Aorta (tissue), 5 donors: ENCODE results near the gene SF1. TPM values are rescaled to one million over a fixed set of nuclear protein-coding genes. Genes with fewer than 3 reads are reported as not detected.

Experiments
- ATAC-seq: fragments of 200-7000 bp; cut with Tn5 transposase; one replicate; pipeline ENCODE4 v1.9.1; 2022; ENCODE audit warnings: moderate library complexity; ENCODE audit not compliant: low FRiP score
- DNase-seq, 2 donors: peaks; one replicate each; pipeline ENCODE4 v3.0.0-alpha.2; 2020
- H3K27ac ChIP-seq, 2 donors: one replicate each; pipeline ENCODE4 v1.5.1; 2013; ENCODE audit warnings: low read length in 2 of 2, mild to moderate bottlenecking in 2 of 2, moderate library complexity in 2 of 2, control low read depth in 1 of 2, inconsistent platforms in 1 of 2, low read depth in 1 of 2
- H3K27me3 ChIP-seq, 2 donors: one replicate each; pipeline ENCODE4 v1.6.1; 2013; ENCODE audit warnings: control low read depth in 1 of 2, low read length in 1 of 2, mild to moderate bottlenecking in 1 of 2, moderate library complexity in 1 of 2; ENCODE audit not compliant: insufficient read depth in 2 of 2, control insufficient read depth in 1 of 2
- H3K36me3 ChIP-seq, 2 donors: one replicate each; pipeline ENCODE4 v1.6.1; 2013; ENCODE audit warnings: control low read depth in 1 of 2, low read length in 1 of 2, mild to moderate bottlenecking in 1 of 2; ENCODE audit not compliant: insufficient read depth in 2 of 2, control insufficient read depth in 1 of 2
- H3K4me1 ChIP-seq, 2 donors: one replicate each; pipeline ENCODE4 v1.6.1; 2013; ENCODE audit warnings: low read length in 2 of 2, control low read depth in 1 of 2, mild to moderate bottlenecking in 1 of 2, moderate library complexity in 1 of 2; ENCODE audit not compliant: insufficient read depth in 2 of 2, control insufficient read depth in 1 of 2
- H3K4me3 ChIP-seq, 2 donors: one replicate each; pipeline ENCODE4 v1.5.1; 2013; ENCODE audit warnings: low read length in 2 of 2, control low read depth in 1 of 2, mild to moderate bottlenecking in 1 of 2
- H3K9me3 ChIP-seq: one replicate; pipeline ENCODE4 v1.6.1; 2013; ENCODE audit warnings: mild to moderate bottlenecking, low read length; ENCODE audit not compliant: control insufficient read depth
- WGBS, 2 donors: extraction: QIAGEN DNeasy Blood & Tissue Kit; methylation state at CpG; one replicate each; pipeline ENCODE4 v1.1.7; 2013; 5-methylcytosine and 5-hydroxymethylcytosine counted together
- intact Hi-C, 2 donors: fragments of 100-400 bp; cut with DNase I; formaldehyde crosslinking; loops; one replicate each; pipeline versions ENCODE4 v1.14.2 to v1.15.0; 2022
- polyA plus RNA-seq, 2 donors: library from polyadenylated mRNA; stranded (reverse); fragments of 200-250 nt; gene quantifications; one replicate each; pipeline ENCODE4 v1.2.3, GENCODE V29; 2013
- total RNA-seq, 2 donors: library from RNA; stranded (reverse); fragmentation: NEBNext Ultra II Directional; extraction: Animal tissue kit (Norgen Biotek cat#: 25700); gene quantifications; one replicate each; pipeline ENCODE4 v1.2.1, GENCODE V29; 2021
- donor health status: healthy with polysubstance abuse.
- donor health status: Bipolar disorder and iron deficiency.
- donor health status: DM: no; HTN: no; CAD: no.
- donor health status: DM: no; HTN: no; CAD: no.
- donor health status: DM: yes; HTN: yes; CAD: no.

Gene SF1
- total and polyA plus RNA-seq, 4 donors: 46.6 to 322 (median 202) TPM

DNA sequence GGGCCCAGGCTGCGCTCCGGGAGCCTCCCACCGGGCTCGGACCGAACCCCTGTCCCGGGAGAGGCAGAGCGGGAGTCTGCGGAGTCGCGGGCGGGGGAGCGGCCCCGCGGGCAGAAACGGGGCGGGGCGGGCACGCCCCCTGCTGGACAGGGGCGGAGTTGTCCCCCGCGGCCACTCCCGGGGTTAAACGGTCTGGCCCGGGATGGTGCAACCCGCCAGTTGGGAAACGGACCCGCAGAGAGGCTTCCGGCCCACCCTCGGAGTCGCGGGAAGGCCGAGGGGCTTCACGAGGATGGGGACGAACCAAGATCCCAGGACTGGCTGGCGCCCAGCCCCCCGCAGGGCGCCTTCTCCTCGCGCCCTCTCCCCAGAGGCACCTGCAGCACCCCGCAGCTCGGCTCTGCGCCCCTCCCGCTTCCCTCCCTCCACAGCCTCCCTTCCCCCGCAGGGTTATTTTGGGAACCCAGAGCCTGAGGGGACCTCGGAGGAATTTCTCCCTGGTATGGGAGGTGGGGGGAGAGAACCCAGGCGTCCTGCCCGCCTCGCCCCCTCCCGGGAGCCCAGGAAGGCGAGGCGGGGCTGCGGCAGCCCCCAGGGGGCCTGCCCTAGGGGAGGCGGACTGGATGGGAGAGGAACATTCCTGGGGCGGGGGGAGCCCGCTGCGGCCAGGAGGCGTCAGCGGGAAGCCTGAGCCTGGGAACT lies 35.3 kb downstream of the SF1 start:
- DNase-seq: peak; percentile 87 to 94
- H3K4me1 ChIP-seq: no peaks in the 10 kb centered on the region
- H3K9me3 ChIP-seq: no peaks in the 10 kb centered on the region
- H3K4me3 ChIP-seq: peak overlapping the region; percentile 27 to 66
- peak overlapping the region; percentile 1 to 38 for H3K27ac ChIP-seq
- H3K27me3 ChIP-seq: no peaks in the 10 kb centered on the region
- intact Hi-C loops: no loop called here
- H3K36me3 ChIP-seq: no peaks in the 10 kb centered on the region
- ATAC-seq: peak; percentile 81
- WGBS, 2 donors: 0 to 1% methylated on average over 52 to 58 of the region's 58 CpGs

DNA sequence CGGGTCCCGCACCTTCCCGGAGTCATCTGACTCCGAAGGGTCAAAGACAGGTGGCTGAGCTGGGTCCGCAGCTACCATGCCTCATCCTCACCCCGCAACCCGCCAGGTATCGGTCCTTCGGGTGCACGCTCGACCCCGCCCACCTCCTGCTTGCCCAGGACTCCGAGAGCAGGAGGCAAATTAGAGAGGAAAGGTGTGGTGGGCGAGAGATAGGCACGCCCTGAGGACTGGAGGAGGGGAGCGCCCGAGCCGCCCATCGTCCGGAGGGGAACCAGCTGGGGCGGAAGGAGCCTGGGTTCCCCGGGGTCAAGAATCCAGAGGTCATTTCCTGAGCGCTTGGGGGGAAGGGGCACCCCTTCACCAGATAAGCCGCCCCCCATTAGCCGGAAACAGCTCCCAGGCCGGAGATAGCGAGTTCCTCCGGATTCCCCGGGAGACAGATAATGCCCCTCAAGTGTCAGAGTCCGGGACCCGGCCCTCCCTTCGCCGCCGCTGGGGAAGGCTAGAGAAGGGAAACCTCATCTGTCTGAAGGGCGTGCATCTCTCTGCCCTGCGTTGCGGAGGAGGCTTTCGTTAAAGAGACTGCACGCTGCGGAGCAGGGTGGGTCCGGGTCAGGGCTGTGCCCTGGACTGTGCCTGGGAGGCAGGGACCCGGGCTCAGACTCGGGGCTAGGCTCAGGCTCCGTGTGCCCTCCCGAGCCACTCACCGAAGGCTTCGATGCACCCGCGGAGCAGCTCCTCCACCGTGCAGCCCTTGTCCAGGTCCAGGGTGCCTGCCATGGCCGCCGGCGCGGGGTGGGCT lies 36.1 kb downstream of the SF1 start:
- Histone ChIP-seq H3K9me3 (no peaks in the 10 kb centered on the region), H3K27ac (peak overlapping the region in 1 of 2 donors; percentile 19), H3K36me3 (no peaks in the 10 kb centered on the region), H3K4me1 (no peaks in the 10 kb centered on the region), H3K4me3 (peak overlapping the region; percentile 27 to 66), H3K27me3 (no peaks in the 10 kb centered on the region)
- DNase-seq (no peak), ATAC-seq (peak; percentile 0)
- 40 to 42% methylated on average over 52 to 54 of the region's 54 CpGs for WGBS, 2 donors
- intact Hi-C loops: no loop called here

DNA sequence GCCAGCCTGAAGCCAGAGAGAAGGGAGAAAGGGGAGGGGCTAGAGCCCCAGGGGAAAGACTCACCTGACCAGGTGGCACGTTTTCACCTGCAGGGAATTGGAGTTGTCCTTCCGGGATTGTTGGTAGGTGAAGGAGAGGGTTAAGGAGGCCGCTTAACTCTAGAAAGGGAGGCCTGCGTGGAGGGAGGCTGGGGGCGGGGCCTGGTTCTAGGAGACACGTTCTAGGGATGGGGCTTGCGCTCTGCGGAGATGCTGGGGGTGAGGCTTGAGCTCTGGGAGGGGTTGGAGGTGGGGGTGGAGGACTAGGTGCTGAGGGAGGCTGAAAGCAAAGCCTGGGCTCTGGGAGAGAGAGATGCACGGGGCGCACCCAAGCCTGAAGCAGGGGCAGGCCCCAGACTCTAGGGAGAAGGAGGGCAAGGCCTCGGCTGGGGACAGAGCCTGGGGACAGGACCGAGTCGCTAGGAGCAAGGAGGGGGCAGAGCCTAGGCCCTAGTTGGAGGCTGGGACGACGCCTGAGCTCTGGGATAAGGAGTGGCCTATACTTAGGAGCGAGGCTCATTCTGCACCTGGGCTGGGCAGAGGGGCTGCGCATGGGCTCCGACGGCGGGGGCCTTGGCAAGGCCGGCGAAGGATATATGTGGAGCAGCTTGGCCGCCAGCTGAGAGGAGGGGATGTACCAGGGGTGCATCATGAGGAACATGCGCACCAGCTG lies 36.8 kb downstream of the SF1 start:
- intact Hi-C loops: no loop called here
- no peak for ATAC-seq
- 82% methylated on average over 24 of the region's 24 CpGs for WGBS, 2 donors
- no peaks in the 10 kb centered on the region for H3K9me3 ChIP-seq
- no peaks in the 10 kb centered on the region for H3K27me3 ChIP-seq
- no peak overlapping the region for H3K27ac ChIP-seq
- no peaks in the 10 kb centered on the region for H3K4me1 ChIP-seq
- H3K4me3 ChIP-seq: no peak overlapping the region
- no peak for DNase-seq
- no peaks in the 10 kb centered on the region for H3K36me3 ChIP-seq

DNA sequence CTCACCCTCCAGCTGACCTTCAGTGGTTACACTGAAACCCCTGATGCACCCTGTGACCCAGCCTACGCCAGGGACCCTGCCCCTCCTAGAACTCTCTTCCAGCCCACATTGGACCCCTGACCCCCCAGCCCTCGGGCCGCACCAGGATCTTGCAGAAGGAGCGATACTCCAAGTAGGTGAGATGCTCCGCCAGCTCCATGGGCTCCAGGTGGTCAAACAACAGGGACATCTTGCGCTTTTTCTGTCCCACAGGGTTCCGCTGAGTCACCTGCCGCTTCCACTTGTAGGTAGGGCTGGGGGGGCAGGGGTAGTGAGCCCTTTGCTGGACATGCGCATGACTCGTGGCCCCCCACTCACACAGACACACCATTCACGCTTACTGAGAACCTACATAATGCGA lies 38.5 kb downstream of the SF1 start:
- ATAC-seq: no peak
- intact Hi-C loops: no loop called here

DNA sequence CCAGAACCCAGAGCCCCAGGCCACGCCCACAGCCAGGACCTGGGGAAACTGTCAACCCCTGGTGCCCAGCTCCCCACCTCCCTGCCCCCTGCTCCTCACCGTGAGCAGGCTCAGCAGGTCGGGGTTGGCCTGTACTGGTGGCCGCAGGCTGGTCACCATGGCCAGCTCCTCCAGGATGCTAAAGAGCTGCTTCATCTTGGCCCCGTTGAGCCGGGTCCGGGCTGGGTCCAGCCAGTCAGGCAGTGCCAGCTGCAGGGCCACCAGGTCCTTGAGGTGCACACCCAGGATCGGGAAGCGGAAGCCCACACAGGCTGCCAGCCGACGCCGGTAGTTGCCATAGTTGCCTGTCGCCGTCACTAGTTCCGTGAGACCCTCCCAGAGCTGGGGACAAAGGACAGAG lies 41.7 kb downstream of the SF1 start:
- no peak overlapping the region for H3K27ac ChIP-seq
- peaks cover 0 to 3% of the 10 kb centered on the region in 2 donors for H3K36me3 ChIP-seq
- no peak overlapping the region for H3K4me3 ChIP-seq
- H3K9me3 ChIP-seq: no peaks in the 10 kb centered on the region
- ATAC-seq: no peak
- WGBS, 2 donors: 89 to 93% methylated on average over 15 of the region's 15 CpGs
- intact Hi-C loops: no loop called here
- no peaks in the 10 kb centered on the region for H3K27me3 ChIP-seq
- H3K4me1 ChIP-seq: no peaks in the 10 kb centered on the region
- no peak for DNase-seq

More for the DNA sequence above, 38.5 kb downstream of the SF1 start:
- Histone ChIP-seq H3K36me3 (peaks cover 0 to 2% of the 10 kb centered on the region in 2 donors), H3K4me1 (no peaks in the 10 kb centered on the region), H3K27ac (no peak overlapping the region), H3K9me3 (no peaks in the 10 kb centered on the region), H3K27me3 (no peaks in the 10 kb centered on the region), H3K4me3 (no peak overlapping the region)
- 93 to 98% methylated on average over 12 of the region's 12 CpGs for WGBS, 2 donors
- DNase-seq: no peak

DNA sequence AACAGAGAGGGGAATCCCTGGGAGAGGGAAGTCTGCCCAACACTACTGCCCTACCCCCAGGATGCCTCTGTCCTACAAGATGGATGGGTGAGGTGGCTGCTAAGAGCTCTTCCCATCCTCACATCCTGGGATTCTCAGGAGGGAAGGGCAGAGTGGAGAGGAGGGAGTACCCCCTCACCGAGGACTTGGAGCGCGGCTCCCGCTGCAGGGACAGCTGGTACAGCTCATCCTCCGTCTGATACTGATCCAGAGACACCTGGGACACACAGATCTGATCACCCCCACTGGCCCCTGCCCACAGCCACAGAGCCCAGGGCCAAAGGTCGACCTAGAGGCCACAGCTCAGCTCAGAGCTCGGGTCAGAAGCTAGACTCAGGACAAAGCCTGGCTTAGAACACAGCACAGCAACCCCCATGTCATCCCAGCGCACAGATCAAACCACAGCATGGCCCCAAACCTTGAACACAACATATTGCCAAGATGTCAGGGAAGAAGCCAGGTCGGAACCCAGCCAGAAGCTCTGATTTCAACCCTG lies 42.5 kb downstream of the SF1 start:
- 85 to 89% methylated on average over 9 of the region's 9 CpGs for WGBS, 2 donors
- Histone ChIP-seq H3K27me3 (no peaks in the 10 kb centered on the region), H3K36me3 (peaks cover 0 to 3% of the 10 kb centered on the region in 2 donors), H3K27ac (no peak overlapping the region), H3K9me3 (no peaks in the 10 kb centered on the region), H3K4me1 (no peaks in the 10 kb centered on the region), H3K4me3 (no peak overlapping the region)
- intact Hi-C loops: no loop called here
- DNase-seq: no peak
- peak; percentile 23 for ATAC-seq

DNA sequence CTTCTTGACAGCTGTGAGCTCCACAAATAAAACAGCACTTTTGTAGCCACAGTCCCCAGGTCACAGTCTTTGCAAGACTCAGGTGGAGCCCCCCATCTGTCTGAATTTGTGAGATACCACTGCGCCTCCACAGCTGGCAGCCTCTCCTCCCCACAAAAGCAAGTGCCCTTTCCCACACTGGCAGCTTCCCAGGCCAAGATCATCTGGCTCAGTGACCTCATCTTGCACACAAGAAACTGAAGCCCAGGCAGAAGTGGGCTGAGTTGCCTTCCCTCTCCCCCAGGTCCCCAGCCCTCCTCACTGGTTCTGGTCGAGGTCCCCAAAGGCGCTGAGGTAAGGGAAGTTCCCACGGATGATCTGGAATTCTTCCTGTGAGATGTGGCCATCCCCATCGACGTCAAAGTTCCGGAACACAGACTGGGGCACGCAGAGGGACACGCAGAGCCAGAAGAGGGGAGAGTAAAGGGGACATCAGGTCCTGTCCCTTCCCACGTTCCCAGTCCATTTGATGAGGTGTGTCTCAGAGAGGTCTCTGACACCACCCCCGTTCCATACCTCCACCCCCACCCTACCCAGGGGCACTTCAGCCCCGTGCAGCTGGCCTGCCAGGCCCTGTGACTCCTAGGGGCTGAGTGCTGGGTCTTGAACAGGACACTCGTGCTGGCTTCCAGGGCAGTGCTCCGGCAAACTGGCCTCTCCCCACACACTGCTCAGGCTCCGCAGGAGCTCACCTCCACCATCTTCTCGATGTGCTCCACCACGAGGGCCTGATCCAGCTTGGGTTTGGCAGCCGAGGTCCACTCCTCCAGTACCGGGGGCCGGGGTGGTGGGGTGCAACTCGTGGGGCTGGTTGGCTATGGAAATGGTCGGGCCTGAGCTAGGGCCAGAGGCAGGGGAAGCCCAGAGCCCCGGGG lies 43.3 kb downstream of the SF1 start:
- no peak overlapping the region for H3K27ac ChIP-seq
- ATAC-seq: peak; percentile 30
- H3K4me1 ChIP-seq: no peaks in the 10 kb centered on the region
- H3K4me3 ChIP-seq: no peak overlapping the region
- WGBS, 2 donors: 75 to 78% methylated on average over 23 of the region's 23 CpGs
- H3K36me3 ChIP-seq: peaks cover 0 to 3% of the 10 kb centered on the region in 2 donors
- DNase-seq: no peak
- no peaks in the 10 kb centered on the region for H3K9me3 ChIP-seq
- intact Hi-C loops: no loop called here
- no peaks in the 10 kb centered on the region for H3K27me3 ChIP-seq

DNA sequence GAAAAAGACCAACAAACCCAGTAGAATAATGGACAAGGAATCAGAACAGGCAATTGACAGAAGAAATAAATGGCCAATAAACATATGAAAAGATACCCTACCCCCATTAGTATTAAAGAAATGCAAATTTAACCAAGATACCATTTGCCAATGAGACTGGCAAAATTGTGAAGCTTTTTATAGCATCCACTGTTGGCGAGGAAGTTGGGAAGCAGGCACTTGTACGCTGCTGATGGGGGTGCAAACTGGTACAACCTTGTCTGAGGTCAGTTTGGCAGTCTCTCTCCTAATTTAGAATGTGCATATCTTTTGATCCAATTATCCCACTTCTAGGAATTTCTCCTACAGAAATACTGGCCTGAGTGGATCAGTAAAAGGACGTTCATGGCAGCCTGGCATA lies 46.7 kb downstream of the SF1 start:
- H3K27ac ChIP-seq: no peak overlapping the region
- H3K27me3 ChIP-seq: no peaks in the 10 kb centered on the region
- 43 to 46% methylated on average over 3 of the region's 3 CpGs for WGBS, 2 donors
- H3K4me3 ChIP-seq: no peak overlapping the region
- no peaks in the 10 kb centered on the region for H3K9me3 ChIP-seq
- intact Hi-C loops: no loop called here
- DNase-seq (no peak), ATAC-seq (no peak)
- no peaks in the 10 kb centered on the region for H3K4me1 ChIP-seq
- peaks cover 0 to 3% of the 10 kb centered on the region in 2 donors for H3K36me3 ChIP-seq
